ENCODE measurements around the gene CD99L2. TPM values are rescaled to one million over a fixed set of nuclear protein-coding genes. Genes with fewer than 3 reads are reported as not detected.

The CD99L2 gene
- total RNA-seq, 1 experiment from 2014 or later = 7.3 TPM

DNA sequence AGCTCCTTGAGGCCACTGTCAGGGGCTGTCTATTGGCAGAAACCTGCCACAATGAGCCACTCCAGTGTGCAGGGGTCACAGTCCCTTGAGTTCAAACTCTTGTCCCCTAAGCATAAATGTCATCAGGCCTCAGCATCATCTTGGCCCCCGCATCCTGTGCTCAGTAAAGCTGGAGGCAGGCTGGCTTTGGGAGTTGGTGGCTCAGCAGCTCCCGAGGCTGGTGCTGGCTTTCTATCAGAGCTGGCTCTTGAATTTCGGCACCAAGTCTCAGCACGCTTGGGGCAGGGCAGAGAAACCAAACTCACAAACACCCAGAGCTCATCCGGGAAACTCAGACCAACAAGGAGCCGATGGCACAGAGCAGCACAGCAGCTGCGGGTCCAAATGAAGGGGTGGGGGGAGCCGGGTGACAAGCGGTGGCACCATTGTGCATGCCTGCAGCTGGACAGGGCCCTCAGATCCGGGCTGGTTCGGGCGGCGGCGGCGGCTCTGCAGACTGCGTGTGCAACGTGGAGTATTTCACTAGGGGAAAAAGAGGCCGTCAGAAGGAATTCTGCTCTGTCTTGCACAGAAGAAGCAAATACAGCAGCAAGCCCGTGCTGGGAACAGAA lies 129.8 kb downstream of the CD99L2 start:
- H4K91ac ChIP-seq (ENCODE audit: insufficient read length, low read depth, low read length) = no peak overlapping the region
- peaks cover 13 to 27% of the 10 kb centered on the region in 2 experiments for H3K4me1 Mint-ChIP-seq
- H3K4me1 ChIP-seq (ENCODE audit: insufficient read depth, low read length) = peaks cover 4% of the 10 kb centered on the region; the same call in 1 of the 2 replicates
- H3K79me1 ChIP-seq (ENCODE audit: insufficient read depth, low read depth, low read length, poor library complexity, severe bottlenecking) = no peaks in the 10 kb centered on the region
- no peak overlapping the region for H3K18ac ChIP-seq (ENCODE audit: insufficient read length, low read depth, low read length)
- H3K9me3 Mint-ChIP-seq = peaks cover 44 to 55% of the 10 kb centered on the region in 2 experiments
- WGBS (ENCODE audit: extremely low coverage, insufficient read length, low lambda C conversion rate) = no CpG with 5 or more reads among the region's 19 CpGs
- H3K4ac ChIP-seq (ENCODE audit: low read depth, low read length) = no peak overlapping the region
- TF ChIP-seq, protein P1, sequence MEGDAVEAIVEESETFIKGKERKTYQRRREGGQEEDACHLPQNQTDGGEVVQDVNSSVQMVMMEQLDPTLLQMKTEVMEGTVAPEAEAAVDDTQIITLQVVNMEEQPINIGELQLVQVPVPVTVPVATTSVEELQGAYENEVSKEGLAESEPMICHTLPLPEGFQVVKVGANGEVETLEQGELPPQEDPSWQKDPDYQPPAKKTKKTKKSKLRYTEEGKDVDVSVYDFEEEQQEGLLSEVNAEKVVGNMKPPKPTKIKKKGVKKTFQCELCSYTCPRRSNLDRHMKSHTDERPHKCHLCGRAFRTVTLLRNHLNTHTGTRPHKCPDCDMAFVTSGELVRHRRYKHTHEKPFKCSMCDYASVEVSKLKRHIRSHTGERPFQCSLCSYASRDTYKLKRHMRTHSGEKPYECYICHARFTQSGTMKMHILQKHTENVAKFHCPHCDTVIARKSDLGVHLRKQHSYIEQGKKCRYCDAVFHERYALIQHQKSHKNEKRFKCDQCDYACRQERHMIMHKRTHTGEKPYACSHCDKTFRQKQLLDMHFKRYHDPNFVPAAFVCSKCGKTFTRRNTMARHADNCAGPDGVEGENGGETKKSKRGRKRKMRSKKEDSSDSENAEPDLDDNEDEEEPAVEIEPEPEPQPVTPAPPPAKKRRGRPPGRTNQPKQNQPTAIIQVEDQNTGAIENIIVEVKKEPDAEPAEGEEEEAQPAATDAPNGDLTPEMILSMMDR (conservative IDR thresholded peaks at IDR 0.05) = no peak
- no peak for DNase-seq
- no peak overlapping the region for H4K8ac ChIP-seq (replicated peaks; ENCODE audit: insufficient read length, low read depth, low read length)
- no peak overlapping the region for H3K56ac ChIP-seq (ENCODE audit: insufficient read length, low read depth, low read length)
- H3K9me3 ChIP-seq (ENCODE audit: control insufficient read depth, low read depth, low read length) = no peaks in the 10 kb centered on the region
- no peak overlapping the region for H2BK20ac ChIP-seq (ENCODE audit: low read depth, low read length, poor library complexity, severe bottlenecking)
- no peak overlapping the region for H4K5ac ChIP-seq (ENCODE audit: insufficient read length, low read depth, low read length)
- H2AK5ac ChIP-seq (ENCODE audit: insufficient read length, low read length) = no peak overlapping the region
- no peak overlapping the region for H3K9ac ChIP-seq (ENCODE audit: extremely low read depth, insufficient read length, low read length)
- H2BK5ac ChIP-seq (ENCODE audit: insufficient read length, low read length) = no peak overlapping the region
- H3K27ac Mint-ChIP-seq = no peak overlapping the region
- no peak overlapping the region for H3K14ac ChIP-seq (ENCODE audit: insufficient read depth, low read length)
- H2BK15ac ChIP-seq (ENCODE audit: low read depth, low read length) = no peak overlapping the region
- no peaks in the 10 kb centered on the region for H3K79me2 ChIP-seq (ENCODE audit: insufficient read depth, low read length)
- no peak overlapping the region for H2BK120ac ChIP-seq (ENCODE audit: low read depth, low read length, poor library complexity, severe bottlenecking)
- peaks cover 2 to 23% (median 5%) of the 10 kb centered on the region in 3 experiments; a peak in 6 of 7 replicates for H3K36me3 Mint-ChIP-seq (ENCODE audit: insufficient read depth in 1 of 3, low read depth in 3 of 3)
- peaks cover 3% of the 10 kb centered on the region for H3K23me2 ChIP-seq (ENCODE audit: insufficient read length, low read depth, low read length, poor library complexity, severe bottlenecking)
- no peaks in the 10 kb centered on the region for H3K27me3 ChIP-seq (ENCODE audit: insufficient read depth, low read length)
- no peak overlapping the region for H2BK12ac ChIP-seq (ENCODE audit: insufficient read length, low read depth, low read length)
- no peaks in the 10 kb centered on the region for H4K20me1 ChIP-seq (ENCODE audit: control insufficient read depth, insufficient read depth, insufficient read length)
- no peak overlapping the region for H3K4me3 Mint-ChIP-seq
- no peak overlapping the region for H3T11ph ChIP-seq (ENCODE audit: low read length)
- H3K27ac ChIP-seq (ENCODE audit: insufficient read length, low read depth, low read length) = no peak overlapping the region
- H3K27me3 Mint-ChIP-seq (ENCODE audit: low read depth) = peaks cover 2% of the 10 kb centered on the region
- no peak overlapping the region for H3K23ac ChIP-seq (ENCODE audit: insufficient read length, low read depth, low read length)
- no peak overlapping the region for H2AFZ ChIP-seq (ENCODE audit: low read length)
- no peak overlapping the region for H3K4me2 ChIP-seq (ENCODE audit: insufficient read depth, insufficient read length, low read length)
